Activated CD8-positive, alpha-beta T cell treated with anti-CD3 and anti-CD28 coated beads, Interleukin-2, amount 10 ng/mL, durations not matched to agents 7 days and 5 days (primary cell): ENCODE data around the gene HSPA12B. TPM values are rescaled to one million over a fixed set of nuclear protein-coding genes. Genes with fewer than 3 reads are reported as not detected.

Source experiments
- ATAC-seq: fragments of 150-1000 bp; cut with Tn5 transposase; one replicate; pipeline ENCODE4 v1.10.0; 2021; ENCODE audit warnings: moderate library complexity
- CTCF ChIA-PET: fragments of 350-600 bp; sonication (Branson Sonifier 250); formaldehyde crosslinking; loops from one replicate; lab custom pipeline; 2021; ENCODE audit warnings: antibody characterized with exemption; lab: Charles Lee
- POLR2A ChIA-PET: fragments of 350-600 bp; sonication (Branson Sonifier 250); formaldehyde crosslinking; loops from one replicate; lab custom pipeline; 2021; ENCODE audit warnings: antibody characterized with exemption; lab: Charles Lee
- DNase-seq: peaks from one replicate; pipeline ENCODE4 v3.0.0-alpha.2; 2020
- H3K27ac Mint-ChIP-seq: one replicate; pipeline ENCODE4 v1.8.0; 2021; ENCODE audit warnings: mild to moderate bottlenecking, mixed read lengths
- H3K27me3 Mint-ChIP-seq: one replicate; pipeline ENCODE4 v1.8.0; 2021; ENCODE audit warnings: low read depth, mixed read lengths
- H3K36me3 Mint-ChIP-seq: one replicate; pipeline ENCODE4 v1.8.0; 2021; ENCODE audit warnings: low read depth, mixed read lengths
- H3K4me1 Mint-ChIP-seq: one replicate; pipeline ENCODE4 v1.8.0; 2021; ENCODE audit warnings: low read depth, mixed read lengths
- H3K4me3 Mint-ChIP-seq: one replicate; pipeline ENCODE4 v1.8.0; 2021; ENCODE audit warnings: mild to moderate bottlenecking, mixed read lengths
- H3K9me3 Mint-ChIP-seq: one replicate; pipeline ENCODE4 v1.8.0; 2022; ENCODE audit warnings: mixed read lengths; ENCODE audit not compliant: insufficient read depth
- total RNA-seq, 2 experiments: library from RNA; stranded (reverse); gene quantifications; one replicate each; pipeline ENCODE4 v1.2.3, GENCODE V29; 2021

The HSPA12B gene
- total RNA-seq, 2 experiments from 2014 or later = not detected

- Mint-ChIP-seq H3K27me3 (peaks cover 11% of the 10 kb centered on the region), H3K9me3 (no peaks in the 10 kb centered on the region), H3K4me1 (peaks cover 15% of the 10 kb centered on the region), H3K36me3 (no peaks in the 10 kb centered on the region), H3K4me3 (no peak overlapping the region), H3K27ac (no peak overlapping the region)
- POLR2A ChIA-PET = no interaction called here
- CTCF ChIA-PET = interaction anchor here (1.0 to 2.1 kb wide), 4 partner anchors 8 to 66 kb away, joined by 3 to 9 read pairs (median 3); no protein-coding TSS in a partner anchor
- ATAC-seq = no peak
- DNase-seq = no peak
These were observed 10.8 kb downstream of the HSPA12B start for GRCh38 chr20:3743251-3743650.

DNA sequence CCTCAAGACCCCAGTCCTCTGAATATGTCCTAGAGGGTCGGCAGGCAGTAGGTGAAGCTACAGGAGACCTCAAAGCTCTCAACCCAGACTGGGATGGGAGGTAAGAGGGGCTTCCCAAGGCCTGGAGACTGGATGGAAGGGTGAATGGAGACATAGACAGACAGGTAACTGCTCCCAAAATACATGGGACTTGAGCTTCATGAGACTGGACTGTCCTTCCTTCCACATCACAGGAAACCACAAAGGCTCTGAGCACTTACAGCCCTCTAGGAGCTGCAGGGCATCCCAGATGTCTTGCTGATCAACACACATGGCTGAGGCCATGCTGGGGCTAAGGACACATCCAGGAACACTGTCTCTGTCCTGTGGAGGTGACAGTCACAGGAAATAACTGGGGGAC is 11.6 kb downstream of the HSPA12B start:
- Mint-ChIP-seq H3K36me3 (no peaks in the 10 kb centered on the region), H3K9me3 (no peaks in the 10 kb centered on the region), H3K27me3 (peaks cover 8% of the 10 kb centered on the region), H3K4me3 (no peak overlapping the region), H3K27ac (no peak overlapping the region), H3K4me1 (peaks cover 15% of the 10 kb centered on the region)
- ChIA-PET POLR2A (no interaction called here), CTCF (interaction anchor here (1.0 to 2.1 kb wide), 4 partner anchors 24 to 66 kb away, joined by 3 to 9 read pairs (median 4); partner anchors contain the start of gene ADISSP)
- ATAC-seq (no peak), DNase-seq (no peak)

GRCh38 chr20:3744806-3745685 is 12.6 kb downstream of the HSPA12B start:
- DNase-seq = peak; percentile 73
- Mint-ChIP-seq H3K4me3 (peak overlapping the region; percentile 41), H3K36me3 (no peaks in the 10 kb centered on the region), H3K4me1 (peaks cover 15% of the 10 kb centered on the region), H3K27me3 (peaks cover 8% of the 10 kb centered on the region), H3K9me3 (no peaks in the 10 kb centered on the region), H3K27ac (no peak overlapping the region)
- ATAC-seq = peak; percentile 76
- ChIA-PET POLR2A (no interaction called here), CTCF (interaction anchor here (0.7 to 2.1 kb wide), 5 partner anchors 10 to 67 kb away, joined by 3 to 9 read pairs (median 3); partner anchors contain the start of gene ADISSP)

- ATAC-seq (no peak), DNase-seq (no peak)
- Mint-ChIP-seq H3K4me3 (no peak overlapping the region), H3K27ac (no peak overlapping the region), H3K27me3 (peaks cover 8% of the 10 kb centered on the region), H3K4me1 (peaks cover 15% of the 10 kb centered on the region), H3K36me3 (no peaks in the 10 kb centered on the region), H3K9me3 (no peaks in the 10 kb centered on the region)
- ChIA-PET POLR2A (no interaction called here), CTCF (interaction anchor here (0.7 to 1.6 kb wide), 3 partner anchors 9 to 32 kb away, joined by 3 to 4 read pairs (median 3); partner anchors contain the start of gene ADISSP)
These were observed 13.2 kb downstream of the HSPA12B start for GRCh38 chr20:3745686-3746173.

DNA sequence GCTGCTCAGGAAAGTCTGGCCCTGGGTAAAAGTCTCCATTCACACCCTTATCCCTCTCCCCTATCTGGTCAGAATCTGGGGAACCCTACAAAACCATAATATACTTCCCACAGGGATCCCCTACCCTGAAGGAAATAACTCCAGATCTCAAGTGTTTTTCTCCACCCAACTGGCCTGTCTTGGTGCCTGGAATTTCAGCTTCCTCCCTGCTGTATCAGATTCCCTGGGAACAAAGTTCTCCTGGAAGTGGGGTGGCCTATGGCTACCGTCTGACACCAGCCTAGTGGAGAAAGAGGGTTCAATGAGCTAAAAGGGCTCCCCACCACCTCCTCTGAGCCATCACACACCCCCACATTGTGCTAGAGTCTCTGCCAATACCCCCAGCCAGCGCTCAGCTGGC is 15.0 kb downstream of the HSPA12B start:
- no peak overlapping the region for H3K27ac Mint-ChIP-seq
- H3K27me3 Mint-ChIP-seq = peaks cover 8% of the 10 kb centered on the region
- CTCF ChIA-PET = interaction anchor here (0.8 to 2.7 kb wide), 4 partner anchors 10 to 71 kb away, joined by 3 to 9 read pairs (median 4); no protein-coding TSS in a partner anchor
- ATAC-seq (no peak), DNase-seq (no peak)
- H3K4me3 Mint-ChIP-seq = no peak overlapping the region
- POLR2A ChIA-PET = no interaction called here
- H3K4me1 Mint-ChIP-seq = peaks cover 19% of the 10 kb centered on the region
- no peaks in the 10 kb centered on the region for H3K9me3 Mint-ChIP-seq
- no peaks in the 10 kb centered on the region for H3K36me3 Mint-ChIP-seq

- peaks cover 8% of the 10 kb centered on the region for H3K27me3 Mint-ChIP-seq
- POLR2A ChIA-PET = no interaction called here
These were observed 15.6 kb downstream of the HSPA12B start for GRCh38 chr20:3748073-3748472.

DNA sequence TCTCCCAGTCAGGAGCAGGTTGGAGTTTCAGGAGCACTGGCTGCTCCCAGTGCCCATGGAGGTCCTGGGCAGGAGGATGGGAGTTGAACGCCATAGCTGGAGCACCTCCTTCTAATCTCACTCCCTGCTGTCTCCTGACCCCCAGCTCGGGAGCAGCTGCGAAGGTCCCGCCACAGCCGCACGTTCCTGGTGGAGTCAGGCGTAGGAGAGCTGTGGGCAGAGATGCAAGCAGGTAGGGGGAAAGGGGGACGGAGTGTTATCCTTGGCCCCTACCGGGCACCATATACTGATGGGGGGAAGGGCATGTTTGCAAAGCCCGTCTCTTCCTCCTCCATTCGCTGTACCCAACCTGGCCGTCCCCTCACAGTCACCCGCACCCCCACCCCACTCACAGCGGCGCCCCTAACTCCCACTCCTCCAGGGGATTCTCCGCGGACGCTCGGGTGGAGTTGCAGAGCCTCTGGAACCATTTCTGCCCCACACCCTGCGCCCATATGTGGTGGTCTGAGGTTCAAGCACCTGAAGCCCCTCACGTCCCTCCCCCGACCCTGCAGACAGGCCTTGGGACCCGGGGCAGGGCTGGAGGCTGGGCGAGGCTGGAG is 16.7 kb downstream of the HSPA12B start:
- no peaks in the 10 kb centered on the region for H3K36me3 Mint-ChIP-seq
- H3K27ac Mint-ChIP-seq = no peak overlapping the region
- H3K9me3 Mint-ChIP-seq = no peaks in the 10 kb centered on the region
- no peak overlapping the region for H3K4me3 Mint-ChIP-seq
- DNase-seq (no peak), ATAC-seq (no peak)
- ChIA-PET CTCF (interaction anchor here (0.7 to 3.1 kb wide), 5 partner anchors 12 to 88 kb away, joined by 3 to 11 read pairs (median 4); no protein-coding TSS in a partner anchor), POLR2A (no interaction called here)
- H3K27me3 Mint-ChIP-seq = peaks cover 7% of the 10 kb centered on the region
- peaks cover 18% of the 10 kb centered on the region for H3K4me1 Mint-ChIP-seq

More at GRCh38 chr20:3748073-3748472, 15.6 kb downstream of the HSPA12B start:
- no peak for ATAC-seq
- CTCF ChIA-PET = interaction anchor here (0.6 to 2.7 kb wide), 6 partner anchors 9 to 132 kb away, joined by 3 to 9 read pairs (median 3); no protein-coding TSS in a partner anchor
- no peaks in the 10 kb centered on the region for H3K36me3 Mint-ChIP-seq
- H3K9me3 Mint-ChIP-seq = no peaks in the 10 kb centered on the region
- peaks cover 19% of the 10 kb centered on the region for H3K4me1 Mint-ChIP-seq
- H3K4me3 Mint-ChIP-seq = no peak overlapping the region
- no peak for DNase-seq
- no peak overlapping the region for H3K27ac Mint-ChIP-seq

DNA sequence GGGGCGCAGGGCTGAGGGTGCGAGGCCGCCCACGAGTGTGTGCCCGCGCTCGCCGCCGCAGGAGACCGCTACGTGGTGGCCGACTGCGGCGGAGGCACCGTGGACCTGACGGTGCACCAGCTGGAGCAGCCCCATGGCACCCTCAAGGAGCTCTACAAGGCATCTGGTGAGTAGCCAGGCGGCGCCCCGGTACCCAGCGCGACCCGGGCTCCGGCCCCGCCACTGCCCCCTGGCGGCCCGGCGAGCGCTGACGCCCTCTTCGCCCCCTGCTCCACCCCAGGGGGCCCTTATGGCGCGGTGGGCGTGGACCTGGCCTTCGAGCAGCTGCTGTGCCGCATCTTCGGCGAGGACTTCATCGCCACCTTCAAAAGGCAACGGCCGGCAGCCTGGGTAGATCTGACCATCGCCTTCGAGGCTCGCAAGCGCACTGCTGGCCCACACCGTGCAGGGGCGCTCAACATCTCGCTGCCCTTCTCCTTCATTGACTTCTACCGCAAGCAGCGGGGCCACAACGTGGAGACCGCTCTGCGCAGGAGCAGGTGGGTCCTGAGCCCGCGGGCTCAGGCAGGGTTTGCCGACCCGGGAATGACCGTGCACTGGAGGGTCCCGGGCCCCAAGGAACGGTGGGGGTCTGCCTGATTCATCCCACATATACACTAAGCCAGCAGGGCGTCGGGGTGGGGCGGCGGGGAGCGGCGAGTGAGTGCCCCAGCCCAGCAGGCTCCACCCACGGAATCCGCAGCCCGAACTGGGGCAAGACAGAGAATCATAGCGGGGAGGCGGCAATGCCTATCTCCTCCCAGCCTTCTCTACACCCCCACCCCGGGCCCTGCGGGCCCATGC is 17.4 kb downstream of the HSPA12B start:
- H3K9me3 Mint-ChIP-seq = no peaks in the 10 kb centered on the region
- no peak overlapping the region for H3K4me3 Mint-ChIP-seq
- ChIA-PET CTCF (interaction anchor here (0.7 to 3.1 kb wide), 6 partner anchors 13 to 87 kb away, joined by 3 to 11 read pairs (median 3); partner anchors contain the start of gene CENPB), POLR2A (no interaction called here)
- H3K27me3 Mint-ChIP-seq = no peaks in the 10 kb centered on the region
- H3K27ac Mint-ChIP-seq = no peak overlapping the region
- H3K4me1 Mint-ChIP-seq = peaks cover 11% of the 10 kb centered on the region
- peak; percentile 48 for ATAC-seq
- H3K36me3 Mint-ChIP-seq = no peaks in the 10 kb centered on the region
- DNase-seq = peak; percentile 34

GRCh38 chr20:3751305-3751674 is 18.8 kb downstream of the HSPA12B start:
- H3K9me3 Mint-ChIP-seq = no peaks in the 10 kb centered on the region
- H3K27ac Mint-ChIP-seq = no peak overlapping the region
- DNase-seq (no peak), ATAC-seq (no peak)
- CTCF ChIA-PET = interaction anchor here (0.8 to 3.1 kb wide), 8 partner anchors 8 to 188 kb away, joined by 3 to 11 read pairs (median 4); partner anchors contain the start of genes ADISSP and CENPB
- H3K4me1 Mint-ChIP-seq = peaks cover 4% of the 10 kb centered on the region
- H3K4me3 Mint-ChIP-seq = no peak overlapping the region
- no peaks in the 10 kb centered on the region for H3K36me3 Mint-ChIP-seq
- H3K27me3 Mint-ChIP-seq = no peaks in the 10 kb centered on the region
- POLR2A ChIA-PET = no interaction called here

DNA sequence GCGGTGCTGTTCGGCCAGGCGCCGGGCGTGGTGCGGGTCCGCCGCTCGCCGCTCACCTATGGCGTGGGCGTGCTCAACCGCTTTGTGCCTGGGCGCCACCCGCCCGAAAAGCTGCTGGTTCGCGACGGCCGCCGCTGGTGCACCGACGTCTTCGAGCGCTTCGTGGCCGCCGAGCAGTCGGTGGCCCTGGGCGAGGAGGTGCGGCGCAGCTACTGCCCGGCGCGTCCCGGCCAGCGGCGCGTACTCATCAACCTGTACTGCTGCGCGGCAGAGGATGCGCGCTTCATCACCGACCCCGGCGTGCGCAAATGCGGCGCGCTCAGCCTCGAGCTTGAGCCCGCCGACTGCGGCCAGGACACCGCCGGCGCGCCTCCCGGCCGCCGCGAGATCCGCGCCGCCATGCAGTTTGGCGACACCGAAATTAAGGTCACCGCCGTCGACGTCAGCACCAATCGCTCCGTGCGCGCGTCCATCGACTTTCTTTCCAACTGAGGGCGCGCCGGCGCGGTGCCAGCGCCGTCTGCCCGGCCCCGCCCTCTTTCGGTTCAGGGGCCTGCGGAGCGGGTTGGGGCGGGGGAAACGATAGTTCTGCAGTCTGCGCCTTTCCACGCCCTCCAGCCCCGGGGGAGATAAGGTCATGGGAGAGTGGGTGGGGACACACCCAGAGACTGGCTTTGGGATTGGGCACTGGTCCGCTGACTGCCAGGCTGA is 19.3 kb downstream of the HSPA12B start:
- CTCF ChIA-PET = interaction anchor here (0.9 to 3.3 kb wide), 6 partner anchors 9 to 104 kb away, joined by 3 to 33 read pairs (median 5); partner anchors contain the start of genes ADISSP and AP5S1

More for the DNA sequence above, 19.3 kb downstream of the HSPA12B start:
- Mint-ChIP-seq H3K9me3 (no peaks in the 10 kb centered on the region), H3K4me1 (peaks cover 4% of the 10 kb centered on the region), H3K4me3 (no peak overlapping the region), H3K27ac (no peak overlapping the region), H3K36me3 (peaks cover 2% of the 10 kb centered on the region), H3K27me3 (no peaks in the 10 kb centered on the region)
- peak; percentile 27 for DNase-seq
- peak; percentile 15 for ATAC-seq
- POLR2A ChIA-PET = no interaction called here
